Measurements from ENCODE around the gene CD109. TPM values are rescaled to one million over a fixed set of nuclear protein-coding genes. Genes with fewer than 3 reads are reported as not detected.

Gene CD109
- total and polyA plus RNA-seq, 10 donors = 0.17 to 6.9 (median 3.8) TPM

- no peaks in the 10 kb centered on the region for H3K36me3 ChIP-seq
- TF ChIP-seq POLR2AphosphoS5 (IDR thresholded peaks at IDR 0.05) = no peak
- TF ChIP-seq POLR2A (IDR thresholded peaks at IDR 0.05) = no peak
- no peak for TF ChIP-seq CTCF (IDR thresholded peaks at IDR 0.05 in 8 of 11, conservative IDR thresholded peaks at IDR 0.05 in 3 of 11)
- H3K27ac ChIP-seq = no peak overlapping the region
- peaks cover 0 to 9% (median 7%) of the 10 kb centered on the region in 8 donors for H3K9me3 ChIP-seq
- DNase-seq = no peak
- H3K4me1 ChIP-seq = no peaks in the 10 kb centered on the region
- 74 to 93% (median 87%) methylated on average over 1 of the region's 1 CpG for WGBS, 5 donors
- no peak overlapping the region for H3K4me3 ChIP-seq
- H3K27me3 ChIP-seq (replicated peaks in 1 of 7) = no peaks in the 10 kb centered on the region
- intact Hi-C loops (cut with DNase I; ENCODE audit: low total_unique reads) = no loop called here
Observed at GRCh38 chr6:73817253-73817652, 121.2 kb downstream of the CD109 start.

- H3K4me3 ChIP-seq = no peak overlapping the region
- H3K4me1 ChIP-seq = no peaks in the 10 kb centered on the region
- 68 to 83% (median 80%) methylated on average over 6 of the region's 6 CpGs for WGBS, 5 donors
- no peaks in the 10 kb centered on the region for H3K36me3 ChIP-seq
- H3K9me3 ChIP-seq = peaks cover 0 to 9% (median 7%) of the 10 kb centered on the region in 8 donors
- no peak overlapping the region for H3K27ac ChIP-seq
- H3K27me3 ChIP-seq (replicated peaks in 1 of 7) = no peaks in the 10 kb centered on the region
- DNase-seq = no peak
- intact Hi-C loops (cut with DNase I; ENCODE audit: low total_unique reads) = no loop called here
- TF ChIP-seq POLR2A (IDR thresholded peaks at IDR 0.05) = no peak
- TF ChIP-seq CTCF (IDR thresholded peaks at IDR 0.05 in 8 of 11, conservative IDR thresholded peaks at IDR 0.05 in 3 of 11) = no peak
- no peak for TF ChIP-seq POLR2AphosphoS5 (IDR thresholded peaks at IDR 0.05)
Observed at GRCh38 chr6:73823046-73823735, 127.2 kb downstream of the CD109 start.

GRCh38 chr6:73823832-73824231, 127.8 kb downstream of the CD109 start:
- peaks cover 0 to 9% (median 7%) of the 10 kb centered on the region in 8 donors for H3K9me3 ChIP-seq
- no peaks in the 10 kb centered on the region for H3K27me3 ChIP-seq (replicated peaks in 1 of 7)
- no peak for DNase-seq
- H3K4me3 ChIP-seq = no peak overlapping the region
- no peaks in the 10 kb centered on the region for H3K4me1 ChIP-seq
- TF ChIP-seq POLR2AphosphoS5 (IDR thresholded peaks at IDR 0.05) (no peak), CTCF (IDR thresholded peaks at IDR 0.05 in 8 of 11, conservative IDR thresholded peaks at IDR 0.05 in 3 of 11) (no peak), POLR2A (IDR thresholded peaks at IDR 0.05) (no peak)
- H3K36me3 ChIP-seq = no peaks in the 10 kb centered on the region
- intact Hi-C loops (cut with DNase I; ENCODE audit: low total_unique reads) = no loop called here
- WGBS, 5 donors = 78 to 96% (median 88%) methylated on average over 1 of the region's 1 CpG
- H3K27ac ChIP-seq = no peak overlapping the region

GRCh38 chr6:73826571-73826970, 130.6 kb downstream of the CD109 start:
- Histone ChIP-seq H3K9me3 (peaks cover 0 to under 1% (median 0%) of the 10 kb centered on the region in 8 donors), H3K27ac (no peak overlapping the region), H3K27me3 (replicated peaks in 1 of 7) (no peaks in the 10 kb centered on the region), H3K36me3 (no peaks in the 10 kb centered on the region), H3K4me3 (no peak overlapping the region), H3K4me1 (no peaks in the 10 kb centered on the region)
- no peak for DNase-seq
- WGBS, 5 donors = 48 to 91% (median 78%) methylated on average over 1 of the region's 1 CpG
- intact Hi-C loops (cut with DNase I; ENCODE audit: low total_unique reads) = no loop called here
- TF ChIP-seq CTCF (IDR thresholded peaks at IDR 0.05 in 8 of 11, conservative IDR thresholded peaks at IDR 0.05 in 3 of 11) = no peak
- TF ChIP-seq POLR2AphosphoS5 (IDR thresholded peaks at IDR 0.05) = no peak
- no peak for TF ChIP-seq POLR2A (IDR thresholded peaks at IDR 0.05)
